GM12878 (cell line): Measurements from ENCODE around the gene MRPL32. TPM values are rescaled to one million over a fixed set of nuclear protein-coding genes. Genes with fewer than 3 reads are reported as not detected.
A peak's percentile ranks its signal among the peaks of the same experiment; 100 is the strongest.

Experiments
- CBX3 ChIP-seq: fragments of 200-600 bp; sonication (generic); IDR thresholded peaks from 2 replicates; pipeline ENCODE4 v1.6.1; 2016; ENCODE audit warnings: low read depth, borderline replicate concordance
- CBX5 ChIP-seq: sonication (generic); IDR thresholded peaks from 2 replicates; pipeline ENCODE4 v1.6.1; 2016; ENCODE audit warnings: low read depth, moderate library complexity, mild to moderate bottlenecking, inconsistent platforms
- CREB1 ChIP-seq: IDR thresholded peaks from 2 replicates; pipeline ENCODE4 v1.6.1; 2012; ENCODE audit warnings: low read depth, mild to moderate bottlenecking, inconsistent platforms
- CREM ChIP-seq: IDR thresholded peaks from 2 replicates; pipeline ENCODE4 v1.6.1; 2014; ENCODE audit warnings: antibody characterized with exemption, low read depth
- ELK1 ChIP-seq: IDR thresholded peaks from 2 replicates; pipeline ENCODE4 v1.6.1; 2012; ENCODE audit warnings: low read depth, low read length, improper control_type of control experiment
- ESRRA ChIP-seq: IDR thresholded peaks from 2 replicates; pipeline ENCODE4 v1.6.1; 2012; ENCODE audit warnings: mild to moderate bottlenecking, low read length, improper control_type of control experiment
- FOXM1 ChIP-seq: IDR thresholded peaks from 2 replicates; pipeline ENCODE4 v1.6.1; 2012; ENCODE audit warnings: low read depth, mild to moderate bottlenecking, inconsistent platforms, low read length, moderate library complexity
- HCFC1 ChIP-seq: fragments of 150-350 bp; IDR thresholded peaks from 2 replicates; pipeline ENCODE4 v1.6.1; 2014; ENCODE audit warnings: low read length
- HSF1 ChIP-seq: fragments of 150-350 bp; IDR thresholded peaks from 2 replicates; pipeline ENCODE4 v1.6.1; 2014; ENCODE audit warnings: mild to moderate bottlenecking, low read depth, low read length
- IKZF2 ChIP-seq, 2 experiments: fragments of 450-650 bp; IDR thresholded peaks; 2 replicates each; pipeline ENCODE4 v1.6.1; 2017; ENCODE audit warnings: mild to moderate bottlenecking in 2 of 2, moderate library complexity in 2 of 2
- MLLT1 ChIP-seq: fragments of 450-650 bp; IDR thresholded peaks from 2 replicates; pipeline ENCODE4 v1.6.1; 2016; ENCODE audit warnings: mild to moderate bottlenecking
- MXI1 ChIP-seq: fragments of 150-350 bp; IDR thresholded peaks from 2 replicates; pipeline ENCODE4 v1.6.1; 2011; ENCODE audit warnings: low read depth, mild to moderate bottlenecking, inconsistent platforms, low read length, improper control_type of control experiment
- NFYB ChIP-seq: IDR thresholded peaks from 2 replicates; pipeline ENCODE4 v1.6.1; 2011; ENCODE audit warnings: low read depth, mild to moderate bottlenecking, low read length, improper control_type of control experiment, moderate library complexity; ENCODE audit not compliant: insufficient read depth
- NRF1 ChIP-seq: conservative IDR thresholded peaks from 2 replicates; pipeline ENCODE4 v1.6.1; 2011; ENCODE audit warnings: mild to moderate bottlenecking, low read depth, low read length, improper control_type of control experiment
- PML ChIP-seq: IDR thresholded peaks from 2 replicates; pipeline ENCODE4 v1.6.1; 2012; ENCODE audit warnings: low read length, inconsistent platforms
- RELA ChIP-seq: fragments of 450-650 bp; IDR thresholded peaks from 2 replicates; pipeline ENCODE4 v1.8.0; 2014; ENCODE audit warnings: borderline replicate concordance; ENCODE audit not compliant: partially characterized antibody
- SMAD5 ChIP-seq: IDR thresholded peaks from 2 replicates; pipeline ENCODE4 v1.6.1; 2016; ENCODE audit warnings: antibody characterized with exemption, low read depth
- SMARCA5 ChIP-seq: fragments of 450-650 bp; IDR thresholded peaks from 2 replicates; pipeline ENCODE4 v1.6.1; 2017; ENCODE audit warnings: mild to moderate bottlenecking
- SP1 ChIP-seq: IDR thresholded peaks from one replicate; pipeline ENCODE4 v1.6.1; 2011; ENCODE audit warnings: low read depth, low read length
- TARDBP ChIP-seq: IDR thresholded peaks from 2 replicates; pipeline ENCODE4 v1.6.1; 2016; ENCODE audit warnings: borderline replicate concordance
- USF1 ChIP-seq: IDR thresholded peaks from 2 replicates; pipeline ENCODE4 v1.6.1; 2011; ENCODE audit warnings: borderline replicate concordance, low read depth, mild to moderate bottlenecking, moderate library complexity, mixed read lengths, low read length; ENCODE audit not compliant: insufficient read depth; ENCODE audit errors: extremely low read length
- YY1 ChIP-seq: IDR thresholded peaks from 2 replicates; pipeline ENCODE4 v1.6.1; 2011; ENCODE audit warnings: low read depth, mild to moderate bottlenecking, low read length
- ZBTB33 ChIP-seq: fragments of 450-650 bp; IDR thresholded peaks from 2 replicates; pipeline ENCODE4 v1.6.1; 2017; ENCODE audit warnings: mild to moderate bottlenecking
- polyA plus RNA-seq, 11 experiments: library from polyadenylated mRNA; depleted of rRNA in 4 of 11; unstranded in 6 of 11; stranded (reverse) in 5 of 11; fragments of >200 nt; fragmentation: Nextera tagmentation in 4 of 11; fragmentation: Illumina TruSeq in 1 of 11; extraction: Ambion mirVana in 4 of 11; extraction: Trizol in 1 of 11; gene quantifications; 1 replicate in 1 of 11; 2 replicates in 10 of 11; pipeline versions ENCODE4 v1.2.1 to v1.2.3, GENCODE V29; 2011 to 2016; ENCODE audit warnings: inconsistent platforms in 2 of 11, missing spikeins in 2 of 11, low read depth in 1 of 11
- total RNA-seq, 4 experiments: library from RNA; depleted of rRNA in 3 of 4; stranded (reverse); fragments of >200 nt in 3 of 4; fragmentation: Illumina TruSeq in 1 of 4; extraction: Trizol in 1 of 4; gene quantifications; 2 replicates each; pipeline versions ENCODE4 v1.2.1 to v1.2.3, GENCODE V29; 2013 to 2021

The MRPL32 gene
- total and polyA plus RNA-seq, 10 of the 15 experiments (the other 5 are each of a cell fraction or from before 2014, with no cell fraction given), result 65.3 to 339 (median 112) TPM

- TF ChIP-seq CBX5 (peak; percentile 68; the same call in 1 of the 2 replicates), NRF1 (peak; percentile 93), RELA (no peak), TARDBP (peak; percentile 49; the same call in 1 of the 2 replicates), IKZF2 (IDR thresholded peaks at IDR 0.05) (peak; percentile 53 to 74), SMAD5 (peak; percentile 89), SP1 (peak; percentile 72), CREB1 (0 out of 2 replicates have a peak, but pooled peaks have one; percentile 39), HSF1 (no peak), ELK1 (peak; percentile 52; the same call in 1 of the 2 replicates), HCFC1 (peak; percentile 97), FOXM1 (no peak), CBX3 (no peak), YY1 (peak; percentile 97), MLLT1 (0 out of 2 replicates have a peak, but pooled peaks have one; percentile 68), USF1 (no peak), NFYB (peak; percentile 38; the same call in 1 of the 2 replicates), ZBTB33 (no peak), ESRRA (no peak; the same call in 1 of the 2 replicates), MXI1 (peak; percentile 97), SMARCA5 (peak; percentile 78), CREM (peak; percentile 37; the same call in 1 of the 2 replicates), PML (peak; percentile 90; the same call in 1 of the 2 replicates)
- TF ChIP-seq, all 136 proteins: peak for 49
Measured at GRCh38 chr7:42931834-42932651, at the start of gene MRPL32, which contains the start of gene PSMA2 (continued).
